CD14-positive monocyte (primary cell): ENCODE measurements around the gene IWS1. TPM values are rescaled to one million over a fixed set of nuclear protein-coding genes. Genes with fewer than 3 reads are reported as not detected.

Source experiments
- DNase-seq, 3 donors: peaks; one replicate each; pipeline ENCODE4 v3.0.0-alpha.2; 2011 to 2022
- H2AFZ ChIP-seq: 2 replicates; pipeline ENCODE4 v1.6.0; 2012; ENCODE audit warnings: mild to moderate bottlenecking, low read depth, low read length, inconsistent platforms; ENCODE audit not compliant: insufficient read depth, poor library complexity, severe bottlenecking
- H3K27ac ChIP-seq, 2 donors: 1 replicate in 1 of 2; 2 replicates in 1 of 2; pipeline ENCODE4 v1.5.1; 2012 to 2013; ENCODE audit warnings: low read length in 2 of 2, control low read depth in 1 of 2, inconsistent platforms in 1 of 2, low read depth in 1 of 2, mild to moderate bottlenecking in 1 of 2
- H3K27me3 ChIP-seq, 2 donors: one replicate each; pipeline versions ENCODE4 v1.6.0 to v1.6.1; 2011 to 2013; ENCODE audit warnings: low read length in 2 of 2; ENCODE audit not compliant: control insufficient read depth in 2 of 2, insufficient read depth in 2 of 2
- H3K36me3 ChIP-seq, 2 donors: replicated peaks in 1 of 2; 1 replicate in 1 of 2; 2 replicates in 1 of 2; pipeline versions ENCODE4 v1.5.1 to v1.6.1; 2012 to 2013; ENCODE audit warnings: low read length in 2 of 2, control low read depth in 1 of 2, inconsistent platforms in 1 of 2, mild to moderate bottlenecking in 1 of 2; ENCODE audit not compliant: insufficient read depth in 2 of 2, control insufficient read depth in 1 of 2
- H3K4me1 ChIP-seq, 2 donors: 1 replicate in 1 of 2; 2 replicates in 1 of 2; pipeline versions ENCODE4 v1.5.1 to v1.6.1; 2012 to 2013; ENCODE audit warnings: low read length in 2 of 2, control low read depth in 1 of 2, inconsistent platforms in 1 of 2, mild to moderate bottlenecking in 1 of 2, moderate library complexity in 1 of 2; ENCODE audit not compliant: insufficient read depth in 2 of 2, control insufficient read depth in 1 of 2
- H3K4me2 ChIP-seq: replicated peaks from 2 replicates; pipeline ENCODE3; 2012; ENCODE audit warnings: low read length, moderate library complexity, mild to moderate bottlenecking; ENCODE audit not compliant: poor library complexity, severe bottlenecking; ENCODE audit errors: extremely low read depth
- H3K4me3 ChIP-seq, 3 experiments: fragments of 200-600 bp in 1 of 3; sonication (generic) in 1 of 3; replicated peaks in 1 of 3; 1 replicate in 2 of 3; 2 replicates in 1 of 3; pipeline ENCODE4 v1.5.1; 2011 to 2013; ENCODE audit warnings: low read length in 3 of 3, mild to moderate bottlenecking in 3 of 3, control low read depth in 2 of 3, low read depth in 2 of 3, inconsistent platforms in 1 of 3, moderate library complexity in 1 of 3
- H3K79me2 ChIP-seq: 2 replicates; pipeline ENCODE4 v1.6.0; 2012; ENCODE audit warnings: mild to moderate bottlenecking, control low read depth, inconsistent platforms, low read length, moderate library complexity; ENCODE audit not compliant: insufficient read depth
- H3K9ac ChIP-seq: 2 replicates; pipeline ENCODE4 v1.6.0; 2017; ENCODE audit warnings: low read length, mild to moderate bottlenecking; ENCODE audit not compliant: insufficient read depth, poor library complexity, severe bottlenecking
- H3K9me3 ChIP-seq, 2 donors: replicated peaks in 1 of 2; 1 replicate in 1 of 2; 2 replicates in 1 of 2; pipeline versions ENCODE4 v1.5.1 to v1.6.1; 2012 to 2013; ENCODE audit warnings: low read length in 2 of 2, control low read depth in 1 of 2; ENCODE audit not compliant: control insufficient read depth in 1 of 2, insufficient read depth in 1 of 2
- H4K20me1 ChIP-seq: 2 replicates; pipeline ENCODE4 v1.6.0; 2012; ENCODE audit warnings: mild to moderate bottlenecking, low read length, control low read depth, moderate library complexity; ENCODE audit not compliant: insufficient read depth
- H3K27ac Mint-ChIP-seq, 7 donors: one replicate each; pipeline ENCODE4 v1.8.0; 2020; ENCODE audit warnings: mild to moderate bottlenecking in 7 of 7, mixed read lengths in 7 of 7, moderate library complexity in 6 of 7, inconsistent platforms in 2 of 7
- H3K27me3 Mint-ChIP-seq, 3 donors: one replicate each; pipeline ENCODE4 v1.8.0; 2021 to 2022; ENCODE audit warnings: low read depth in 3 of 3, mild to moderate bottlenecking in 3 of 3, mixed read lengths in 3 of 3, moderate library complexity in 3 of 3, inconsistent platforms in 1 of 3
- H3K36me3 Mint-ChIP-seq, 2 donors: one replicate each; pipeline ENCODE4 v1.8.0; 2020; ENCODE audit warnings: mixed read lengths in 2 of 2, inconsistent platforms in 1 of 2, mild to moderate bottlenecking in 1 of 2
- H3K4me1 Mint-ChIP-seq: one replicate; pipeline ENCODE4 v1.8.0; 2020; ENCODE audit warnings: mild to moderate bottlenecking, mixed read lengths
- H3K4me3 Mint-ChIP-seq, 2 donors: one replicate each; pipeline ENCODE4 v1.8.0; 2020; ENCODE audit warnings: mild to moderate bottlenecking in 2 of 2, mixed read lengths in 2 of 2, moderate library complexity in 1 of 2
- H3K9me3 Mint-ChIP-seq, 7 donors: one replicate each; pipeline ENCODE4 v1.8.0; 2020 to 2022; ENCODE audit warnings: mixed read lengths in 7 of 7, mild to moderate bottlenecking in 6 of 7, moderate library complexity in 6 of 7, inconsistent platforms in 2 of 7
- CTCF ChIP-seq: fragments of 200-600 bp; IDR thresholded peaks from one replicate; pipeline ENCODE4 v1.8.0; 2022; ENCODE audit warnings: antibody characterized with exemption, mild to moderate bottlenecking
- WGBS: methylation state at CpG from one replicate; pipeline ENCODE4 v1.1.5; 2013; ENCODE audit warnings: missing lambda C conversion rate; ENCODE audit not compliant: insufficient coverage; 5-methylcytosine and 5-hydroxymethylcytosine counted together
- intact Hi-C, 2 donors: fragments of 100-400 bp; cut with micrococcal nuclease; formaldehyde crosslinking; loops; one replicate each; pipeline versions ENCODE4 v1.15.0 to v1.15.1; 2023
- polyA plus RNA-seq, 3 donors: library from polyadenylated mRNA; depleted of rRNA in 1 of 3; unstranded in 2 of 3; stranded (reverse) in 1 of 3; fragments of 300-500 nt in 2 of 3; fragments of >200 nt in 1 of 3; fragmentation: Illumina TruSeq in 2 of 3; gene quantifications; 1 replicate in 2 of 3; 2 replicates in 1 of 3; pipeline ENCODE4 v1.2.3, GENCODE V29; 2012 to 2021

The IWS1 gene
- polyA plus RNA-seq, 3 donors, result 7.9 to 21.3 (median 15.6) TPM

- Mint-ChIP-seq H3K36me3 (no peaks in the 10 kb centered on the region), H3K27ac (peak overlapping the region; percentile 84 to 97 (median 91)), H3K4me3 (peak overlapping the region; percentile 25 to 81), H3K27me3 (peaks cover 0 to 5% (median 1%) of the 10 kb centered on the region in 3 donors), H3K9me3 (peaks cover 0 to 9% (median 3%) of the 10 kb centered on the region in 7 donors), H3K4me1 (peaks cover 51% of the 10 kb centered on the region)
- Histone ChIP-seq H2AFZ (peak overlapping the region; percentile 55), H3K4me2 (peak overlapping the region; percentile 32), H3K27ac (peak overlapping the region; percentile 62 to 75), H3K9me3 (peaks cover 0 to 4% of the 10 kb centered on the region in 2 donors), H3K79me2 (no peaks in the 10 kb centered on the region), H3K27me3 (no peaks in the 10 kb centered on the region), H3K4me1 (peaks cover 37 to 44% of the 10 kb centered on the region in 2 donors), H3K36me3 (no peaks in the 10 kb centered on the region), H3K4me3 (peak overlapping the region in 1 of 3 experiments; percentile 31), H3K9ac (peak overlapping the region; percentile 25), H4K20me1 (no peaks in the 10 kb centered on the region)
- DNase-seq, result peak; percentile 32 to 69 (median 39)
- 90% methylated on average over 2 of the region's 14 CpGs for WGBS
- TF ChIP-seq CTCF, result no peak
- intact Hi-C loops, result no loop called here
Measured at GRCh38 chr2:127563458-127564428, 37.5 kb upstream of the IWS1 start.

DNA sequence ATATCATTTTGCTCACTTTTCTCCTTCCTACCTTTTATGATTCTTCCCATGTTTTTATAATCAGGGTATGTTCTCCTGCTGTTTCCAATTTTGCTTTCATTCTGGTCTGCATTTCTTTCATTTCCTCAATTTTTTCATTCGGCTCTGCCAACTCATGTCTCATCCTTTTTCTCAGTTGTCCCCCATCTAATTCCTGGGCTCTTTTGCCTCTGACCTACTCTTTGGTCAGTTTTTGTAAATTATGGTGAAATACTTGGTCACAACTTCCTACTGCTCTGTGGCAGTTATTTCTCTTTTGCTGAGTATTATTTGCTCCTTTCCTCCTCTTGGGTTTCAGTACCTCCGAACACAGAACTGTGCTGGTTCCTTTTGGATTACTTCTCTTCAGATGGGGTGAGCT is 36.6 kb upstream of the IWS1 start:
- no peaks in the 10 kb centered on the region for H3K36me3 Mint-ChIP-seq
- peaks cover 51% of the 10 kb centered on the region for H3K4me1 Mint-ChIP-seq
- peaks cover 0 to 5% (median 1%) of the 10 kb centered on the region in 3 donors for H3K27me3 Mint-ChIP-seq
- Histone ChIP-seq H3K27me3 (no peaks in the 10 kb centered on the region), H3K36me3 (no peaks in the 10 kb centered on the region), H3K4me3 (peak overlapping the region in 1 of 3 experiments; percentile 31), H2AFZ (peak overlapping the region; percentile 55), H3K79me2 (no peaks in the 10 kb centered on the region), H3K27ac (peak overlapping the region; percentile 62 to 75), H4K20me1 (no peaks in the 10 kb centered on the region), H3K9me3 (peaks cover 0 to 4% of the 10 kb centered on the region in 2 donors), H3K9ac (peak overlapping the region; percentile 25), H3K4me1 (peaks cover 37 to 44% of the 10 kb centered on the region in 2 donors), H3K4me2 (peak overlapping the region; percentile 32)
- peak in 2 of 3 donors; percentile 28 to 51 for DNase-seq
- H3K4me3 Mint-ChIP-seq, result peak overlapping the region in 1 of 2 donors; percentile 35
- no CpG with 5 or more reads among the region's 2 CpGs for WGBS
- H3K9me3 Mint-ChIP-seq, result peaks cover 0 to 9% (median 3%) of the 10 kb centered on the region in 7 donors
- intact Hi-C loops, result no loop called here
- no peak for TF ChIP-seq CTCF
- H3K27ac Mint-ChIP-seq, result peak overlapping the region; percentile 84 to 97 (median 91)
